H4 (cell line): ENCODE data around the gene PALLD. TPM values are rescaled to one million over a fixed set of nuclear protein-coding genes. Genes with fewer than 3 reads are reported as not detected.
"Not testable (repeated sequence)": the region's sequence is repeated elsewhere in the genome, so short reads cannot be mapped to it uniquely, and the experiment has no call there.

Experiments used
- DNase-seq: peaks from one replicate; pipeline ENCODE4 v3.0.0-alpha.2; 2015; ENCODE audit warnings: low spot score
- total RNA-seq: library from RNA; depleted of rRNA; stranded (reverse); fragments of >200 nt; shearing (Covaris generic); gene quantifications from 2 replicates; pipeline ENCODE4 v1.2.3, GENCODE V29; 2014

The PALLD gene
- total RNA-seq, 1 experiment from 2014 or later = 82.3 TPM

DNA sequence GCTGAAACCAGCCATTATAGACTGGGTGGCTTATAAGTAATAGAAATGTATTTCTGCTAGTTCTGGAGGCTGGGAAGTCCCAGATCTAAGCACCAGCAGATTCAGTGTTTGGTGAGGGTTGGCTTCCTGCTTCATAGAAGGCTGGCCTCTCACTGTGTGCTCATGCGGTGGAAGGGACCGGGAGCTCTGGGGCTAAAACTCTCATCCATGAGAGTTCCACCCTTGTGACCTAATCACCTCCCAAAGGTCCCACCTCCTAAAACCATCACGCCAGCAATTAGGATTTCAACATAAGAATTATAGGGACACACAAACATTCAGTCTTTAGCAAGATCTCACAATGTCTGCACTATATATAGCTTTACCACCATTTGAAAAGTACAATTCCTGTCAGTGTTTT lies 298.0 kb downstream of the PALLD start:
- no peak for DNase-seq

DNA sequence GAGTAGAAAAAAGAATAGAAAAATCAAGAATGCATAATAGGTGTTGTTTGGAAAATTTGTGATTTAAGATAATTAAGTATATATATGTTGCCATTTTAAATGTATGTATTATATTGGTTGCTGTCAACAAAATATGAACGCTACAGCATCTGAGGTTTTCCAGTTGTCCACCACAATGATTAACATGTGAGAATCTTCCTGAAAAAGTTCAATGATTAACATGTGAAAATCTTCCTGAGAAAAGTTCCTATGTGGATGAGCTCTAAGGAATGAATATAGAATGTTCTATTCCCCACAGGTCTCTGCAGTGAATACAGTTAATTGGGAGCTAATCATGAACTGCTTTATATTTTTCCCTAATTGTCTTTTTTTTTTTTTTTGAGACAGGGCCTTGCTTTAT lies 298.5 kb downstream of the PALLD start:
- DNase-seq = no peak

- DNase-seq = peak; percentile 57
These were observed 299.7 kb downstream of the PALLD start for GRCh38 chr4:168796362-168797106.

- DNase-seq = peak; percentile 51
These were observed 300.3 kb downstream of the PALLD start for GRCh38 chr4:168797194-168797593.

- DNase-seq = no peak
These were observed 301.0 kb downstream of the PALLD start for GRCh38 chr4:168797738-168798375.

GRCh38 chr4:168800926-168801325 lies 304.1 kb downstream of the PALLD start:
- DNase-seq = no peak

- no peak for DNase-seq
These were observed 305.4 kb downstream of the PALLD start for GRCh38 chr4:168802222-168802621.

GRCh38 chr4:168803052-168803451 lies 306.2 kb downstream of the PALLD start:
- not testable (repeated sequence) for DNase-seq

DNA sequence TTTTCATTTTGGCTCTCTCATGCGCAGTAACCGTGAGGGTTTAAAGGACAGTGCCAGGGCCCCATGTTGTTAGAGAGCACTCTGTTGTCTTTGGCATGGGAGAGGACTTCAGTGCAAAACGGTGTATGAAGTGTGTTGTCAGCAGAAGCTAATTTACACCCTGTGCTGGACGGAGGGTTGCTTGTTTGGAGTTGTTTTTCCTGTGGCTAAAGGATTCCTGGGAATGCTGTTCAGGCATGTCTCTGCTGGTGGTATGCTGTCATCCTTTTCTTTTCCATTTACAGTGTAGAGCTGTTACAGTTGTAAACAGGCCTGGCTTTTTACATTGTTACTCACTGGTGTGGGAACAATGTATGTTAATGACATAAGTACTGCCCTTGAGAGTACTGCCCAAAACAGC lies 306.9 kb downstream of the PALLD start:
- peak; percentile 75 for DNase-seq

DNA sequence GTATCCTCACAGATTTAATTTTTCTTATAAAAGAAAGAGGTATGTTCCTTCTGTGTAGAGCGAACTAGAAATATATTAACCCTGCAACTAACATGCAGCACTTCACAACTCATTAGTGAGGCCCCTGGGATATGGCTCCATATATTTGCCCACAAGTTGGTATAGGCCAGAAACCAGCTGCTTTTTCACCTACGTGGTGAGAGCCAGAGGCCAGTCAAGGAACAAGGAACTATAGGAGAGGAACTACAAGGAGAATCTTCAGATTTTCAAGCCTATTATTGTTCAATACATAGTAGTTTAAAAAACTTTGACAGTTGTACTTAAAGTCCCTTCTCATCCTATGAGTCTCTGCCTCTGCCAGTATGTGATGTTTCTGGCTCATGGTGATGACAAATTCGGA lies 307.3 kb downstream of the PALLD start:
- no peak for DNase-seq

- DNase-seq = no peak
These were observed 308.5 kb downstream of the PALLD start for GRCh38 chr4:168805341-168805740.

DNA sequence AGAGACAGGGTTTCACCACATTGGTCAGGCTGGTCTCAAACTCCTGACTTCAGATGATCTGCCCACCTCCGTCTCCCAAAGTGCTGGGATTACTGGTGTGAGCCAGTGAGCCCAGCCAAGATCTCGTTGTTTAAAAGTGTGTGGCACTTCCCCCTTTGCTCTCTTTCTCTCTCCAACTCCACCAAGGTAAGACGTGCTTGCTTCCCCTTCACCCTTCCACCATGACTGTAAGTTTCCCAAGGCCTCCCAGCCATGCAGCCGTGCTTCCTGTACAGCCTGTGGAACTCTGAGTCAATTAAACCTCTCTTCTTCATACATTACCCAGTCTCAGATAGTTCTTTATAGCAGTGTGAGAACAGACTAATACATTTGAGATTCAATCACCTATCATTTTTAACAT lies 309.4 kb downstream of the PALLD start:
- DNase-seq = not testable (repeated sequence)

DNA sequence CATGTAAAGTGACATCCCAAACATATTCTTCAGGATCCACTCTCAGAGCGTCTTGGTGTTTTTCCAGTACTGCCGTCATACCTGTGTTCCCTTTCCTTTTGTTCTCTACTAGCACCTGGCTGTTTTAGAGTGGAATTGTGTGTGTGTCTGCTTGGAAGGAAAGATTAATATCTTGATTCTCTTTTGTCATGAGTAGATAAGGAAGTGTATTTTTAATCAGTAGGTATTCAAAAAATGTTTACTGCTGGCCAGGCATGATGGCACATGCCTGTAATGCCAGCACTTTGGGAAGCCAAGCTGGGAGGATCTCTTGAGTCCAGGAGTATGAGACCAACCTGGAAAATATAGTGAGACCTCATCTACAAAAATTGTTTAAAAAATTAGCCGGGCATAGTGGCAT lies 314.4 kb downstream of the PALLD start:
- no peak for DNase-seq

GRCh38 chr4:168811786-168812651 lies 315.2 kb downstream of the PALLD start:
- DNase-seq = peak; percentile 51

DNA sequence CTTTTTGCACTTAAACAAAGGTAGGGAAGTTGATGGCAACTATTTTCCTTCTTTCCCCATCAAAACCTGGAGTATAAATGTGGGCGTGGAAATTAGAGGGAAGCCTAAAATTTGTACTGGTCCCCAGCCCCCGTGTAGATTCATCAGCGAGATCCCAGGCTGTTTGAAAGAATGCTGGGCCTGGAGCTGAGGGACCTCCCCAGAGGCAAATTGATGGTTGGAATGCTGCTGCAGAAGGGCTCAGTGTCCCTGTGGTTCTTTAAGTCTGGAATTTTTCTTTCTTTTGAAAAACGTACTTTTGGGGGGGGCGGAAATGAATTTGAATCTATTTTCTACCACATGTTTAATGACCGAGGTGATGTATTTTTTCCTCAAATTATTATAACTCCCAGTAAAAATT lies 316.0 kb downstream of the PALLD start:
- DNase-seq = no peak

DNA sequence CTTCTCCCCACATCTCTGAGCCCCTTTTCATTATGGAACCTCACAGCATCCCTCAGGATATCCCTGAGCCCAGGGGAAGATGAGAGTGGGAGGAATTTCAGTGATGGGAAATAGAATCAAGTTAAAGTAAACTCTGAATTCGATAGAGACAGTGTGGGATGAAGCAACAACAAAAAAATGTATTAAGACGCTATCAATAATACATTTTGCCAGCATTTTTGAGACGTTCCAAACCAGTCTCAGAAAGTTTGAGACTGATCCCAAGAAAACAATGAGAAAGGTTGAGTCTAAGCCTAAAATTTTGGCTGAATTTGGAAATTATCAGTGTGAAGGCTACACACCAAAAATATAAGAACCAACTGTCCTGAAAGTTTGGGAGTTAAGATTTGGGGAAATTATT lies 317.0 kb downstream of the PALLD start:
- DNase-seq = no peak

GRCh38 chr4:168815379-168816345 lies 318.8 kb downstream of the PALLD start:
- DNase-seq = peak; percentile 91

DNA sequence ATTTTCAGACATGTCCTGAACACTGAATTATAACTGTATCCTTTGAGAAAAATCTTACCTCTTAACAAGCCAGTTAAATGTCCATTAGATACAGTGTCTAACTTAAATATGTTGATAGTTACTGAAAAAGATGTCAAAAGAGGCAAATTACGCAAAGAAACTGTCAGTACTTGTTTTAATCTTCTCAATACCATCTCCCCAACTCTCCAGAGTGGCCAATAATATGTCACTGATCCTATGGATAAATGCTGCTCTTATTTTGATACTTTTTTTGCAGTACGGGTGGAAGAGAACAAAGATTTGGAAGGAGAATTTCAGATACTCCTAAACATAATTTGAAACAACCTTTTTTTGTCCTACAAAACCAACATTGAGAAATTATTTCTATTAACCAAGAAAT lies 320.5 kb downstream of the PALLD start:
- no peak for DNase-seq

- no peak for DNase-seq
These were observed 325.6 kb downstream of the PALLD start for GRCh38 chr4:168822481-168822880.

- DNase-seq = no peak
These were observed 329.1 kb downstream of the PALLD start for GRCh38 chr4:168825975-168826374.

DNA sequence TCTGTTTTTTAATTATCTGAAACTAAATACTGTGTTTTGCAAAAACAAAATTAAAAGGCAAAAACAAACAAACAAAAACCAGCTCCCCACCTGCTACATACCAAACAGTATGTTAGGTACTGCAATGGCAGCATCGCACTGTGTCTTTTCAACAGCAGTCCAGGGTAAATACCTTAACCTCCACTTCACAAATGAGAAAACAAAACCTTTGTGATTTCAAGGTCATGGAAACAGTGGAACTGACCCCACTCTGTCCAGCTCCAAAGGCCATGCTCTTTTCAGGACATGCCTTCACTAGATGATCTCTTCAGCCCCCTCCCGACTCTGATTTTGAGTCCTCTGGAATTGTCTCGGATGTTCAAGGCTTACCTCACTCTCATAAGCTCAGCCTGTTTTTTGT lies 329.8 kb downstream of the PALLD start:
- no peak for DNase-seq
